H1 (cell line): ENCODE results near the gene AKAP8. TPM values are rescaled to one million over a fixed set of nuclear protein-coding genes. Genes with fewer than 3 reads are reported as not detected.

ENCODE experiments used
- CHD1 ChIP-seq: IDR thresholded peaks from 2 replicates; pipeline ENCODE4 v1.6.1; 2012; ENCODE audit warnings: low read depth, low read length, improper control_type of control experiment
- polyA plus RNA-seq, 7 experiments: library from polyadenylated mRNA; depleted of rRNA in 3 of 7; stranded (reverse) in 5 of 7; unstranded in 2 of 7; fragments of >200 nt in 5 of 7; fragments of 200-250 nt in 2 of 7; gene quantifications; 1 replicate in 5 of 7; 2 replicates in 1 of 7; 4 replicates in 1 of 7; pipeline versions ENCODE4 v1.2.1 to v1.2.3, GENCODE V29; 2011 to 2013; ENCODE audit warnings: missing spikeins in 2 of 7, mixed read lengths in 2 of 7
- total RNA-seq: library from RNA; stranded (reverse); fragmentation: NEBNext Ultra II Directional; extraction: Animal tissue kit (Norgen Biotek cat#: 25700); gene quantifications from 2 replicates; pipeline ENCODE4 v1.2.1, GENCODE V29; 2021
- TF ChIP-seq, protein P1 (sequence below): IDR thresholded peaks from 2 replicates; pipeline ENCODE4 v1.6.1; 2011; ENCODE audit warnings: low read depth, mild to moderate bottlenecking, low read length; ENCODE audit not compliant: insufficient read depth
- TF ChIP-seq, protein P2 (sequence below): IDR thresholded peaks from 2 replicates; pipeline ENCODE4 v1.6.1; 2012; ENCODE audit warnings: inconsistent platforms

AKAP8 gene
- total and polyA plus RNA-seq, 2 of the 8 experiments (the other 6 are each of a cell fraction or from before 2014, with no cell fraction given): 17.0 to 41.0 TPM

DNA sequence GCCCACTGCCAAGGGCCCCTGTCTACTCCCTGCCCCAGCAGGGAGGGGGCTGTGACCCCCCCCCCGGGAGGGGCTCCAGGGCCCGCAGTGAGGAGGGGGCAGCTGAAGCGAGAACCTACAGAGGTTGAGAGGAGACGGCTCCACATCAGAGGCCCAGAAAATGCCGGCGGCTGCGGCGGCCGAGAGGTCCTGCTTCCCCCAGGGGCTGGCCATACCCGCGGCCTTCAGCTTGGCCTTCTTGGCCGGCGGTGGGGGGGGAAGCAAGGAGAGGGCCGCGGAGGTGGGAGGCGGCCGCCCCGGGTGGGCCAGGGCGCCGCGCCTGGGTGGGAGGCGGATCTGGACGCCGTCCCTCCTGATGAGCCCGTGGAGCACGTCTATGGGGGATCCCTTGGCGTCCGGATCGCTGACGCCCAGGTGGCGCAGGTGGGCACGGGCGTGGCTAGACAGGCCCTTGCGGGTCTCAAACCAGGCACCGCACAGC lies 48.4 kb upstream of the AKAP8 start (continued):
- TF ChIP-seq, protein P1, sequence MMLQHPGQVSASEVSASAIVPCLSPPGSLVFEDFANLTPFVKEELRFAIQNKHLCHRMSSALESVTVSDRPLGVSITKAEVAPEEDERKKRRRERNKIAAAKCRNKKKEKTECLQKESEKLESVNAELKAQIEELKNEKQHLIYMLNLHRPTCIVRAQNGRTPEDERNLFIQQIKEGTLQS: no peak
- TF ChIP-seq, protein P2, sequence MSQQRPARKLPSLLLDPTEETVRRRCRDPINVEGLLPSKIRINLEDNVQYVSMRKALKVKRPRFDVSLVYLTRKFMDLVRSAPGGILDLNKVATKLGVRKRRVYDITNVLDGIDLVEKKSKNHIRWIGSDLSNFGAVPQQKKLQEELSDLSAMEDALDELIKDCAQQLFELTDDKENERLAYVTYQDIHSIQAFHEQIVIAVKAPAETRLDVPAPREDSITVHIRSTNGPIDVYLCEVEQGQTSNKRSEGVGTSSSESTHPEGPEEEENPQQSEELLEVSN: no peak
- TF ChIP-seq CHD1: no peak
